Body of pancreas (tissue), 4 donors: ENCODE results near the gene FBXO31. TPM values are rescaled to one million over a fixed set of nuclear protein-coding genes. Genes with fewer than 3 reads are reported as not detected.

Experiments
- ATAC-seq: fragments of 150-250 bp; one replicate; pipeline ENCODE4 v1.9.1; 2016
- DNase-seq, 4 donors: peaks; one replicate each; pipeline ENCODE4 v3.0.0-alpha.2; 2019
- H3K27ac ChIP-seq, 4 donors: fragments of 200-600 bp; sonication (generic); 1 replicate in 3 of 4; 2 replicates in 1 of 4; pipeline versions ENCODE4 v1.5.1 to v1.6.1; 2016 to 2019; ENCODE audit warnings: mild to moderate bottlenecking in 1 of 4, mixed read lengths in 1 of 4, moderate library complexity in 1 of 4
- H3K27me3 ChIP-seq, 2 donors: fragments of 200-600 bp; sonication (generic); one replicate each; pipeline ENCODE4 v1.6.0; 2016; ENCODE audit warnings: mild to moderate bottlenecking in 1 of 2
- H3K36me3 ChIP-seq, 2 donors: fragments of 200-600 bp; sonication (generic); replicated peaks in 1 of 2; 2 replicates each; pipeline ENCODE4 v1.5.1; 2016; ENCODE audit warnings: low read depth in 2 of 2; ENCODE audit not compliant: insufficient read depth in 1 of 2
- H3K4me1 ChIP-seq: fragments of 200-600 bp; sonication (generic); one replicate; pipeline ENCODE4 v1.6.0; 2016
- H3K4me3 ChIP-seq, 2 donors: fragments of 200-600 bp; sonication (generic); 1 replicate in 1 of 2; 2 replicates in 1 of 2; pipeline ENCODE4 v1.5.1; 2016 to 2019
- H3K9me3 ChIP-seq, 3 donors: fragments of 200-600 bp; sonication (generic); 1 replicate in 2 of 3; 2 replicates in 1 of 3; pipeline ENCODE4 v1.5.1; 2016
- CTCF ChIP-seq, 7 experiments: fragments of 450-650 bp in 4 of 7; fragments of 200-600 bp in 3 of 7; sonication (generic) in 3 of 7; IDR thresholded peaks; one replicate each; pipeline ENCODE4 v1.5.1; 2016 to 2019; ENCODE audit warnings: antibody characterized with exemption in 7 of 7
- POLR2A ChIP-seq, 3 donors: fragments of 450-650 bp; IDR thresholded peaks; one replicate each; pipeline ENCODE4 v1.6.1; 2016; ENCODE audit warnings: antibody characterized with exemption in 3 of 3, mild to moderate bottlenecking in 2 of 3
- WGBS, 2 donors: methylation state at CpG; one replicate each; pipeline ENCODE4 v1.1.5; 2017; 5-methylcytosine and 5-hydroxymethylcytosine counted together
- intact Hi-C: fragments of 100-400 bp; cut with DNase I; formaldehyde crosslinking; loops from one replicate; pipeline ENCODE4 v1.15.1; 2023
- total RNA-seq, 2 donors: library from RNA; depleted of rRNA; stranded (reverse); fragments of >200 nt; gene quantifications; one replicate each; pipeline ENCODE4 v1.1.0, GENCODE V29; 2016

Gene FBXO31
- total RNA-seq, 2 donors from 2014 or later: 35.5 to 46.8 TPM

DNA sequence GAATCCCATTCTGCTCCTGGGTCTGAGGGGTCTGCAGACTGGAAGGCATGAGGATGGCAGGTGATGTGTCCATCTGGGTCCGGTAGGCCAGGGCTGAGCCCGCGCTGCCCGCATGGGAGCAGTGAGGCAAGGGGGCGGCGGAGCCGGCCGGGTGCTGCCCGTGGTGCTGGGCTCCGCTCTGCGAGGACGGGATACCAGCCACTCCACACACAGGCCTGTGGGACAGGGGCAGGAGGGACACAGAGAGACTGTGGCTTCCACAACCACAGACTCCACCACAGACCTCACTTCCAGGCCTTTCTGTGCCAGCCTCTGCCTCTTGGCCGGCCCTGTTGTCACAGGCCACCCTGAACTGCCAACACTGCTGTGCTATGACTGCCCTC is 33.9 kb upstream of the FBXO31 start:
- intact Hi-C loops: no loop called here
- no peak for DNase-seq
- 75 to 94% methylated on average over 1 to 13 of the region's 13 CpGs for WGBS, 2 donors
- Histone ChIP-seq H3K36me3 (peaks cover 19 to 21% of the 10 kb centered on the region in 2 donors), H3K27me3 (no peaks in the 10 kb centered on the region), H3K4me3 (no peak overlapping the region), H3K9me3 (no peaks in the 10 kb centered on the region), H3K4me1 (no peaks in the 10 kb centered on the region), H3K27ac (no peak overlapping the region)
- TF ChIP-seq POLR2A (IDR thresholded peaks at IDR 0.05) (no peak), CTCF (IDR thresholded peaks at IDR 0.05) (no peak)
- no peak for ATAC-seq

DNA sequence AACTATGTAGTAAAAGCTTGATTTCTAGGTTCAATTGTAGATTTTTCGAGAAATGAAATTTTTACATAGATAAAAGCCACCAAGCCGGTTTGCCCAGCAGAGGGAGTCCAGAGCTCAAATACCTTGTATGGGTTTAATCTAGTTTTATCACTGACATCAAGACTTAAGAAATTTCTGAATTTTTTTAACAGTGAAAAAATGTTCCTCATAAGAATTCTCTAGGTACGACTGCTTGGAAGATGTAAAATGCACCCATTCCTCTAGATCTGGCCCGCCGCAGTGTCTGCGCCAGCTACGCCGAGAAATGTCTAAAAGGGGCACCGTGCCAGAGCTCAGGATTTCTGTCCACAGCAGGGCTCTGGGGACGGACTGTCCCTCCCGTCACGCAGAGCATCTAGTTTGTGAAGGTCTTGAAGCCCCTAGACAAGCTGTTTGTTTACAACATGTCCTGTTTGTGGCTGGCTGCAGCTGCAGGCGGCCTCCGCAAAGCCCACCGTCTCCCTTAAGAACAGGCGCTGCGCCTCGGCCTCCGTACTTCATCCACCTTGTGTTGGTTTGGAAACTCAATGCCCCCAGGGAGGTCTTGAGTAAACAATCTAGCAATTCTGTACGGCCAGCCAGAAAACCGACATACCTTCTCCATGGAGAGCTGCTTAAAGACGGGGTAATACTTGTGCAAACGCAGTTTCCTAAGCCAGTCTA is 33.4 kb upstream of the FBXO31 start:
- TF ChIP-seq CTCF (IDR thresholded peaks at IDR 0.05): peak in 6 of 7 experiments; percentile 22 to 52 (median 44)
- no peak for TF ChIP-seq POLR2A (IDR thresholded peaks at IDR 0.05)
- peaks cover 21 to 25% of the 10 kb centered on the region in 2 donors for H3K36me3 ChIP-seq
- peak in 2 of 4 donors; percentile 30 to 51 for DNase-seq

GRCh38 chr16:87415441-87415840 is 31.9 kb upstream of the FBXO31 start:
- ATAC-seq (no peak), DNase-seq (no peak)
- H3K27me3 ChIP-seq: no peaks in the 10 kb centered on the region
- WGBS, 2 donors: 85 to 91% methylated on average over 9 of the region's 9 CpGs
- H3K36me3 ChIP-seq: peaks cover 19 to 38% of the 10 kb centered on the region in 2 donors
- H3K4me3 ChIP-seq: no peak overlapping the region
- TF ChIP-seq CTCF (IDR thresholded peaks at IDR 0.05) (no peak), POLR2A (IDR thresholded peaks at IDR 0.05) (no peak)
- intact Hi-C loops: no loop called here
- no peaks in the 10 kb centered on the region for H3K9me3 ChIP-seq
- no peaks in the 10 kb centered on the region for H3K4me1 ChIP-seq
- no peak overlapping the region for H3K27ac ChIP-seq

More for the DNA sequence above, 33.4 kb upstream of the FBXO31 start:
- 82 to 86% methylated on average over 22 to 23 of the region's 23 CpGs for WGBS, 2 donors
- intact Hi-C loops: no loop called here
- Histone ChIP-seq H3K4me3 (no peak overlapping the region), H3K9me3 (no peaks in the 10 kb centered on the region), H3K4me1 (no peaks in the 10 kb centered on the region), H3K27ac (no peak overlapping the region), H3K27me3 (no peaks in the 10 kb centered on the region)
- ATAC-seq: no peak

DNA sequence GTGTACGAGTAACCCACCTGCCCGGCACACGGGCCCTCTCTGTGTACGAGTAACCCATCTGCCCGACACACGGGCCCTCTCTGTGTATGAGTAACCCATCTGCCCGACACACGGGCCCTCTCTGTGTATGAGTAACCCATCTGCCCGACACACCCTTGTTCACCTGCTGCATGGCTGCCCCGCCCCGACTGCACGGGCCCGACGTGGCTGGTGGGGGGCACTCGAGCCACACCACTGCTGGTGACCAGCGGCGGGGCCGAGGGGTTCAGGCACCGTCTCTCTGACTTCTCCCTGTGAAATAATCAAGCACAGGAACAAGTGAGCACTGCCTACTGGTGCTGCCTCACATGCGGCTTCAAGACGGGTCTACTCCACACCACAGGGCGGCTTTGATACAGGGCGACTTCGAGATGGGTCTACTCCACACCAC is 30.7 kb upstream of the FBXO31 start:
- Histone ChIP-seq H3K4me3 (no peak overlapping the region), H3K27ac (no peak overlapping the region), H3K36me3 (peaks cover 19 to 42% of the 10 kb centered on the region in 2 donors), H3K4me1 (no peaks in the 10 kb centered on the region), H3K27me3 (no peaks in the 10 kb centered on the region), H3K9me3 (no peaks in the 10 kb centered on the region)
- TF ChIP-seq POLR2A (IDR thresholded peaks at IDR 0.05) (no peak), CTCF (IDR thresholded peaks at IDR 0.05) (no peak)
- intact Hi-C loops: no loop called here
- ATAC-seq (no peak), DNase-seq (no peak)
- WGBS, 2 donors: 84 to 91% methylated on average over 19 to 23 of the region's 24 CpGs

DNA sequence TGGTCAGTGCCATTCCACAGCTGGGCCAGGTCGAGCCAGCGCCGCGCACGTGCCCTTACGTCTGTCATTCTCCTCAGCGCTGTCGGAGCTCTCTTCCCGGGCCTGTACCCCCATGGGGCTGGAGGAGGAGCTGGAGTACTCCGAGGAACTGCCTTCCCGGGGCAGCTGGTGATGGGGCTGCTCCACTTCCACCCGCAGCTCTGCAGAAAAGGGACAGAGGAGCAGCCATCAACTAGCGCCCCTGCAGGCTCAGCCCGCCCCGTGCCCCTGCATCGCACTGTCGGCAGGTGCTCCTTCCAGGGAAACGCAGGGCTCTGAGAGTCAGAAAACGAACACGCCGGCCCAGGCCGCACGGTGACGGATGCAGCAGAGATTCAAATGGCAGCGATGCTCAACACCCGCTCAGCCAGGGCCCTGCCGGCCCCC is 29.4 kb upstream of the FBXO31 start:
- TF ChIP-seq CTCF (IDR thresholded peaks at IDR 0.05) (no peak), POLR2A (IDR thresholded peaks at IDR 0.05) (no peak)
- Histone ChIP-seq H3K36me3 (peaks cover 19 to 38% of the 10 kb centered on the region in 2 donors), H3K27me3 (no peaks in the 10 kb centered on the region), H3K27ac (no peak overlapping the region), H3K4me3 (no peak overlapping the region), H3K9me3 (no peaks in the 10 kb centered on the region), H3K4me1 (no peaks in the 10 kb centered on the region)
- DNase-seq: no peak
- 85 to 96% methylated on average over 6 to 21 of the region's 27 CpGs for WGBS, 2 donors
- intact Hi-C loops: no loop called here
- ATAC-seq: no peak
